NCI-H82 treated with DMSO at 0.1 percent for 48 hours (cell line): ENCODE measurements around the gene SMAD6.

ENCODE experiments used
- DNase-seq: peaks from one replicate; lab custom pipeline; 2025; ENCODE audit not compliant: unreplicated experiment; lab: John Stamatoyannopoulos, UW

Gene SMAD6

GRCh38 chr15:66702035-66702786 is at the start of gene SMAD6:
TSS of gene SMAD6 (plus strand) at chr15:66702236. CDS start at chr15:66703259, 1,023 bp downstream.
- DNase-seq, result peak; percentile 94

- DNase-seq, result no peak
Measured at GRCh38 chr15:66652806-66653205, 49.2 kb upstream of the SMAD6 start.

DNA sequence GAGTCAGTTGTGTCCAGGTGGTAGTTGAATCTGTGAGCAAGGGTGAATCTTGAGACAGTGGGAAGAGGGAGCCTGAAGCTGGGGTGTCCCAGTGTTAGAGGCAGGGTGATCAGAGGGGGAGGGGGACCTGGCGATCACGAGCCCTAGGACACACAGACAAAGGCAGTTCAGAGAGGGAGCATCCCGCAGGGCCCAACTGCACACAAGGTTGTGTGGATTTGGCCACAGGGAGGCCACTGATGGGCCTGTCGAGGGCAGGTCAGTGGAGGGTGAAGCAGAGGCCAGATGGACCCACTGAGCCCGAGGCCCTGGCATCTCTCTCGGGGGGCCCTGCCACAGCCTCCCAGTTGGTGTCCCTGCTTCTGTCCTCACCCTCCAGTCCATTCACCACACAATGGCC is 48.6 kb upstream of the SMAD6 start:
- DNase-seq, result no peak

GRCh38 chr15:66653852-66654251 is 48.2 kb upstream of the SMAD6 start:
- DNase-seq, result no peak

DNA sequence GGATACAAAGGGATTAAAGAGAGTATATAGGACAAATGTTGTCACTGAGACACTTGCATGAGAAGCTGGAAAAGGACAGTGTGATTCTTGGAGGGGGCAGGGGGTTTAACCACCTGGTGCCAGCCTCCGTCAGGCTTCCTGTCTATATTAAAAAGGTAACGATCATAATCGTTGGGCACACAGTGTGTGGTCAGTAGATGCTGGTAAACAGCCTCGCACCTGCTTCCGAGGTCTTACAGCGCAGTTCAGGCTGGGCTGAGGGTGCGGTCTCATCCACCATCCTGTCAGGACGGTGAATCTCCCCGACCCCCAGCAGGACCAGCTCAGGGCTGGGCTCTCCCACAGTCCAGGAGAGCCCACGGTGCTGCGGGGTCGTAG is 47.7 kb upstream of the SMAD6 start:
- no peak for DNase-seq

DNA sequence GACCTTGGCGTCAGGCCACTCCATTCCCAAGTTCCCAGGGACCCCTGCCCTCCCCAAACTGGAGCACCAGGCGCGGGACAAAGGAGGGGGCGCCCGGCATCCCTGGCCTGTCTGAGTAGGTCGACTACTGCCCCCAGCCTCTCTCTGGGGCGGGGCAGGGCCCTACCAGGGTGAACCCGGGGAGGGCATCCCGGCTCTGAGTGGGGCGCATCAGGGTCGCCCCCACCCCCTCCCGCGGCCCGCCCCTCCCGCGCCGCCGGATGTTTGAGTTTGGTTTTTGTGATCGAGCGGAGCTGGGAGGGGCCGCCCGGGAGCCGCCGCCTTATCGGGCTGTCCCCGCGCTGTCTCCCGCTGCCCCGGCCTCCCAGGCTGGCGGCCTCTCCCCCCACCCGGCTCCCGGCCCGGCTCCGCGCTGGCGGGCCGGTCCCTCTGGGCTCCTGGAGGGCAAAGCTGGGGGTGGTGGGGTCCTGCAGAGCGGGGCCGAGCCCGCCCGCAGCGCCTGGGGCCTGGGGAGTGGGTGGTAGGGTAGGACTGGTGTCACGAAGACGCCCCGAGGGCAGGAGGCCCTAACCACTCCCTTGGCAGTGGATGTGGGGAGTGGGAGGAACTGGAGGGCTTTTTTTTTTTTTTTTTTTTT is 47.2 kb upstream of the SMAD6 start:
- DNase-seq, result no peak

- DNase-seq, result no peak
Measured at GRCh38 chr15:66655511-66655910, 46.5 kb upstream of the SMAD6 start.

DNA sequence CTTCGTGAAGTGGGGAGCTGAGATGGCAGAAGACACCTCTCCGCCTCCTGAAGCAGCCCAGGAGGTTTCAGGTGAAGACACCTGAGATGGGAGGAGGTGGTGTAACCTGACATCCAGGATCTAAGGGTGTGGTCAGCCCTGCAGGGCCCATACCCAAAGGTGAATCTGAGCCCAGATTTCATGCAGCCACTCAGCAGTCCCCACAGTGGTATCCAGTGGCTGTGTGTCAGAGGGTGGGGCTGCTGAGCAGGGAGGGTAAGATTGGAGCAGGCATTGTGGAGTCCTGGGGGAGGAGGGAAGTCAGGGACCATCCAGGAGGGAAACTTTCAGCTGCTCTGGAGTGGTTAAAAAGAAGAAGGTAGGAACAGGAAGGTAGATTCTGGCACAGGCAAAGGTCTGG is 46.0 kb upstream of the SMAD6 start:
- DNase-seq, result no peak

DNA sequence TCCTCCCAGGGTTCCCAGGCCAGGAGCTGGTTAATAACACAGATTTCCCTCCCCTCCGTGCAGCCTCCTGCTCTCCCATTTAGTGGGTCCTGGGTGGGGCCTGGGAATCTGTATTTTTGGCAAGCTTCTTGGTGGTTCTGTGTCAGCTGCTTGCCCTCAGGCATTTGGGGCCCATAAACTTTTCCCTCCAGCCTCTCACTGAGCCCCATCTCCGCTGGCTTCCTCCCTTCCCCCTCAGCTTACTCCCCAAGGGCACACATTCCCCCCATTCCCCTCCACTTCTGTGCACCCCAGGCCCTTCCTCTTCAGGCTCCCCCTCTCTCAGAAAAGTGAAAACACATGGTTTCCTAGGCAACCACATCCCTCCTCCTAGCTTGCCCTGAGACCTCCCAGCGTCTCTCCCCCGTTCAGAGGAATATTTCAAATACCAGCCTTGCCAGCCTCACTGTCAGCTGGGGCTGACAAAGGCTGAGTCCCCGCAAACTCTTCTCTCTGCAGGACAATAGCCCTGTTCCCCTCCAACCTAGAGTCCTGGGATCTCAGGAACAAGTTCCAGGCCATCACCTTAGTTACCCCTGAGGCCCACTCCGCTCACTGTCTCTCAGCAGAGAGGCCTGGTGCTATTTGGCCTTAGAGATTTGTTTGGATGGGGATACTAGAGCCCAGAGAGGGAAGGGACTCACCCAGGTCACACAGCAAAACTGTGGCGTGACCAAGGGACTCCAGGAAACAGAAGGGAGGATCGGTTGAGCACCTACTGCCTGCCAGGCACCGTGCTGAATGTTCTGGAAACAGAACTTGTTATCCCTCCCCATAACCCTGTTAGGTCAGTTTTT is 44.6 kb upstream of the SMAD6 start:
- no peak for DNase-seq

- no peak for DNase-seq
Measured at GRCh38 chr15:66658044-66658443, 44.0 kb upstream of the SMAD6 start.

DNA sequence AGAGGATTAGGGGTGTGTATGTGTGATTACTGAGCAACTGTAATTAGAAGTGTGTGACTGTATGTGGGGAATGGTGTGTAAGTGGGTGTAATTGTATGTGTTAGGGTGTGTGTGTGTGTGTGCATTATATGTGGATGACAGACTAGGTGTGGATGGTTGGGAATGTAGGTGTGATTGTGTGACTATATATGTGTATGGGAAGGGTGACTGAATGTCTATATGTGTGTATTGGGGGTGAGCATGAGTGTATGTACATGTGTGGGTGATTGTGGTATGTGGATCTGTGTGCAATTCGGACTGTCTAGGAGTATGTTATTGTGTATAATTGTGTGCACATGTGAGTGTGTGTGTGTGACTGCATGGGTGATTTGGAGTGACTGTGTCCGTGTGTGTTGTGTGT is 43.2 kb upstream of the SMAD6 start:
- DNase-seq, result no peak

DNA sequence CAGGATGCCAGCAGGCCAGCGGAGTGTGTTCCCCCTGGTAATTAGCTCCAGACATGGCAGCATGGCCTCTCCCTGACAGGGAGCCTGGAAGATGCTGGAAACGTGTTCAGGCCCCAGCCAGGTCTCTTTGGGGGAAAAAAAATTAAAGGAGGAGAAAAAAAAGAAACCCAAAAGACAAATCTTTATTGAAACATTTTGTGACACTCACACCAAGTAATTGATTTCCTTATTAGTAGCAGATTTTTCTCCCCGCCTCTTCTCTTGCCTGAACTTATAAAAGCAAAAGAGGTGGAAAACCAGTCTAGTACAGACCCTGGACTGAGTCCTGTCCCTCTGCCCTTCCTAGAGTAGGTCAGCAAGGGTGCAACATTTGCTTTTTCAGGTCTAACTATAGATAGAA is 42.7 kb upstream of the SMAD6 start:
- no peak for DNase-seq

- no peak for DNase-seq
Measured at GRCh38 chr15:66661432-66662096, 40.5 kb upstream of the SMAD6 start.

DNA sequence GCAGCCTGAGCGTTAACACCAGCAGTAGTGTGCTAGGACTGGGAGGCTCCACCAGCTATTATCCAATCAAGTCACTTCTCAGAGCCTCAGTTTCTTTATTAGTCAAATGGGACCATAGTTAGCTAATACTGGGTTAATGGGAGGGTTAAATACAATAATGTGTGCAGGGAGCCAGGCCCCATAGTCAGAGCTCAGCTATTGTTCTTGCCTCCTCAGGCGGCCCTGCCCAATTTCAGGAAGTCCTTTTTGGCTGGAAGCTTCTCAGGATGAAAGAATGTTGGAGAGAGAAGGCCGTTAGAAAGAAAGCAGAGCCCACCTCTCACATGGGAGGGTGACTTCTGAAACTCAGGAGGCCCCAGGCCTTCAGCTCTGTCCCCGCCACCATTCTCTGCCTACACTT is 39.5 kb upstream of the SMAD6 start:
- DNase-seq, result no peak

GRCh38 chr15:66663664-66664063 is 38.4 kb upstream of the SMAD6 start:
- DNase-seq, result no peak

DNA sequence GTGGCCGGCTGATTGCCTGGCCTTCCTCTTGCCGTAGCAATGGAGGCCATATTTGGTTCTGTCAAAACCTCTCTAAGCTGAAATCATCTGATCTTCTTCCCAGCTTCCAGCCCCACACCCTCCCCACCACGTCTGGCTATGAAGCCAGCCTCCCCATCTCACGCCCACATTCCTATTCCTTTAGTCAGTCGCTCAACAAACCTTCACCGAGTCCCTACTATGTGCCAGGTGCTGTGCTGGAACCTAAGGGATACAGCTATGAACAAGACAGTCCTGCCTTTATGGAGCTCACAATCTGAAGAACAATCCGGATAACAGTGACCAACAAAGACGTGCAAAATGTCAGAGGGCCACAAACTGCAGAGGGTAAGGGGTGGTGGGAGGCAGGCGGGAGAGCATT is 31.9 kb upstream of the SMAD6 start:
- DNase-seq, result no peak

GRCh38 chr15:66670762-66671580 is 31.1 kb upstream of the SMAD6 start:
- peak; percentile 31 for DNase-seq

- no peak for DNase-seq
Measured at GRCh38 chr15:66672867-66673266, 29.2 kb upstream of the SMAD6 start.

DNA sequence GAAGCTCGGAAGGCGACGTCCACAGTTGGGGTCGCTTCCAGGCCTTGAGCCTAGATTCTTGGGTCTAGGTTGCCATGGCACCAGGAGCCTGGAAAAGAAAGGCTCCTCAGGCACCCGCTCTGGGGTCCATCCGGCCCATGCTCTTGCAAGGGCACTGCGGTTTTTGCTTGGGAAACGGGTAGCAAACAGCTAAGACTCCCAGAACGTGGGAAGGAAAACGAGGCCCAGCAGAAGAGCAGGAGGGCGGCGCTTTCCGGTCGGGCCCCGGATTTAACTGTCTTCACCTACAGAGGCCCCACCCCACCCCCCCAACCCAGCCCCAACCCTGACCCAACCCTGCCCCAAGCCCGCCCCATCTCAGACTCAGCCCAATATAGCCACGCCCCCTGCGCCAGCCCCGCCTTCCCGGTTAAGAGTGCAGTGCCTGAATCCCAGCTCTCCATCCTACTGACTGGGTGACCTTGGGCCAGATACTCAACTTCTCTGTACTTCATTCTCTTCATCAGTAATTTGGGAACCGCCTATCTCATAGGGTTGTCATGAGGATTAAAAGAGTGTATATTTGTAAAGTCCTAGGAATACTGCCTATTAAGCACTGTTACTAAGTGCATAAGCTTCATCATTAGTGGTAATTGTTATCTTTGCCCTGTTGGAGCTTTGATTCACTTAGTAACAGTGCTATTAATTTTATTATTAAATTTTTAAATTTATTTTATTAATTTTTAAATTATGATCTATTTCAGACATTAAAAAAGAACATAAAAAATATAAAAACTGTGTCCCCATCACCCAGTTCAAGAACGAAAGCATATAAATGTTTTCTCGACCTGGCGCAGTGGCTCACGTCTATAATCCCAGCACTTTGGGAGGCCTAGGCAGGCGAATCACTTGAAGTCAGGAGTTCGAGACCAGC is 28.4 kb upstream of the SMAD6 start:
- DNase-seq, result peak; percentile 89

GRCh38 chr15:66674756-66675155 is 27.3 kb upstream of the SMAD6 start:
- DNase-seq, result no peak
